Neutrophil (primary cell): ENCODE measurements around the gene RPS6KA2.
"Not testable (repeated sequence)": the region's sequence is repeated elsewhere in the genome, so short reads cannot be mapped to it uniquely, and the experiment has no call there.

ENCODE experiments used
- H3K27ac ChIP-seq: fragments of 200-600 bp; sonication (generic); 2 replicates; pipeline ENCODE4 v1.5.1; 2016; ENCODE audit warnings: mild to moderate bottlenecking, moderate library complexity
- H3K27me3 ChIP-seq: fragments of 200-600 bp; sonication (generic); 2 replicates; pipeline ENCODE4 v1.6.0; 2016; ENCODE audit warnings: mild to moderate bottlenecking
- H3K36me3 ChIP-seq: fragments of 200-600 bp; sonication (generic); 2 replicates; pipeline ENCODE4 v1.5.1; 2017
- H3K4me1 ChIP-seq, 2 experiments: fragments of 200-600 bp in 1 of 2; sonication (generic) in 1 of 2; 1 replicate in 1 of 2; 2 replicates in 1 of 2; pipeline versions ENCODE4 v1.5.1 to v1.6.1; 2013 to 2016; ENCODE audit warnings: low read depth in 1 of 2, low read length in 1 of 2, mild to moderate bottlenecking in 1 of 2, moderate library complexity in 1 of 2; ENCODE audit not compliant: control insufficient read depth in 1 of 2, insufficient read depth in 1 of 2
- H3K4me3 ChIP-seq, 2 experiments: fragments of 200-600 bp in 1 of 2; sonication (generic) in 1 of 2; 1 replicate in 1 of 2; 2 replicates in 1 of 2; pipeline ENCODE4 v1.5.1; 2013 to 2016; ENCODE audit warnings: low read depth in 1 of 2, low read length in 1 of 2, mild to moderate bottlenecking in 1 of 2, moderate library complexity in 1 of 2
- H3K9me3 ChIP-seq: fragments of 200-600 bp; sonication (generic); 2 replicates; pipeline ENCODE4 v1.5.1; 2016
- TF ChIP-seq, protein P1 (sequence below): fragments of 200-600 bp; sonication (generic); IDR thresholded peaks from 2 replicates; pipeline ENCODE4 v1.5.1; 2016; ENCODE audit warnings: antibody characterized with exemption

The RPS6KA2 gene

DNA sequence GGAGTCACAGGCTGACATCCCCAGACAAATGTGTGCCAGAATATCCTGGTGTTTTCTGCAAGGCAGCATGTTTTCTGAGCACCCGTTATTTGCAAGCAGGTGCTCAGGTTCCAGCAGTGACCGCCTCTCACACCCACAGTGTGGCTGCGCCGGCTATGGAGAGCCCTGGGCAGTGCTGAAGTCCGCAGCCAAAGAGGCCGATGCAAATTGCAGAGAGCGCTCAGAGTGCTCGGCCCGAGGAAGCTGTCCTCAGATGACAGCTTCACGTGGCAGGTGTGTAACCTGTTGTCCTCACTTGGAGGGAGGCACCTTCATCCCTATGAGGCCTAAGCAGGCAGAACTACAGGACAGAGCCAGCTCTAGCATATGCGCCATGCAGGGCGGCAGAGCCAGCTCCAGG is 220.9 kb downstream of the RPS6KA2 start:
- Histone ChIP-seq H3K36me3 (peaks cover 28% of the 10 kb centered on the region), H3K27ac (no peak overlapping the region), H3K4me3 (no peak overlapping the region), H3K4me1 (no peaks in the 10 kb centered on the region), H3K27me3 (no peaks in the 10 kb centered on the region), H3K9me3 (no peaks in the 10 kb centered on the region)
- TF ChIP-seq, protein P1, sequence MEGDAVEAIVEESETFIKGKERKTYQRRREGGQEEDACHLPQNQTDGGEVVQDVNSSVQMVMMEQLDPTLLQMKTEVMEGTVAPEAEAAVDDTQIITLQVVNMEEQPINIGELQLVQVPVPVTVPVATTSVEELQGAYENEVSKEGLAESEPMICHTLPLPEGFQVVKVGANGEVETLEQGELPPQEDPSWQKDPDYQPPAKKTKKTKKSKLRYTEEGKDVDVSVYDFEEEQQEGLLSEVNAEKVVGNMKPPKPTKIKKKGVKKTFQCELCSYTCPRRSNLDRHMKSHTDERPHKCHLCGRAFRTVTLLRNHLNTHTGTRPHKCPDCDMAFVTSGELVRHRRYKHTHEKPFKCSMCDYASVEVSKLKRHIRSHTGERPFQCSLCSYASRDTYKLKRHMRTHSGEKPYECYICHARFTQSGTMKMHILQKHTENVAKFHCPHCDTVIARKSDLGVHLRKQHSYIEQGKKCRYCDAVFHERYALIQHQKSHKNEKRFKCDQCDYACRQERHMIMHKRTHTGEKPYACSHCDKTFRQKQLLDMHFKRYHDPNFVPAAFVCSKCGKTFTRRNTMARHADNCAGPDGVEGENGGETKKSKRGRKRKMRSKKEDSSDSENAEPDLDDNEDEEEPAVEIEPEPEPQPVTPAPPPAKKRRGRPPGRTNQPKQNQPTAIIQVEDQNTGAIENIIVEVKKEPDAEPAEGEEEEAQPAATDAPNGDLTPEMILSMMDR: no peak

DNA sequence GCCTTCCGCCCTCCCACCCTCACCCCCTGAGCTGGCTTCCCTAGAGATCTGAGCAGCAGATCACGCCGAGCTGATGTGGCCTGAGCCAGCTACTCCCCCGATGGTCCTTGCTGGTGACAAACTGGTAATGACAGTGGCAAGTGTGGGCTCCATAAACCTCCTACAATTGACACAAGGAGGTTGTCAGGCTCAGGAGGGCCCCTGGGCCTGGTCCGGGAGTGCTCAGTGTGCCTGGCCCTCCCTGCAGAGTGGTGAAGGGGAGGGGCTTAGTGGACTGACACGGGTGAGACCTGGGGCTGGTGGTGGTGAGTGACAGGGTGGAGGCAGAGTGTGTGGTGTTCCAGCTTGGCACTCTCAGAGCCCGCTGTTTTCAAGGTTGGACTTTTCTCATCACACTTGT is 221.7 kb downstream of the RPS6KA2 start:
- TF ChIP-seq, protein P1: no peak
- Histone ChIP-seq H3K4me1 (peaks cover 0 to 6% of the 10 kb centered on the region in 2 experiments), H3K27me3 (no peaks in the 10 kb centered on the region)

DNA sequence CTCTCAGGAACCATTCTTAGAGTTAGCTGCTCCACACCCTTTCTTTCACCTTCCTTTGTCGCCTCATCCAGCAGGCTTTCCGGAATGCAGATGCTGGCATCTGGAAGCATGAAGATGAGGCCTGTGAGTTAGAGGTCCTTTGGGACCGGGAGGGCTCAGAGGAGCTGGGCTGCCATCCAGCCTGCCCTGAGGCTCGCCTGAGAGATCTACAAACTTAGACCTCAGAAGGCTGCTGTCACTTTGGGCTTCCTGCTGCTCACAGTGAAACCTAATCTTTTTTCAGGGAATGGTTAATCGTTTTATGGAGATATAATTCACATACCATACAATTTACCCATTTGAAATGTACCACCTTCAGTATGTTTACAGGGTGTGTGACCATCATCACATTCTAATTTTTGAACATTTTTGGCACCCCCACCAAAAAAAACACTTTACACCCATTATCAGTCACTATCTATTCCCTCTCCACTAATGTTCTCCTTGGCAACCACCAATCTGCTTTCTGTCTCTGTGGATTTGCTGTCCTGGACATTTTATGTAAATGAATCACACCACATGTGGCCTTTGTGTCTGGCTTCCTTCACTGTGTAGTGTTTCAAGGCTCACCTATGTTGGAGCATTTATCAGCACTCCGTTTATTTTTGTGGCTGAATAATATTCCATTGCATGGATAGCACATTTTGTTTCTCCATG is 224.3 kb downstream of the RPS6KA2 start:
- H3K36me3 ChIP-seq: no peaks in the 10 kb centered on the region
- no peak overlapping the region for H3K4me3 ChIP-seq
- TF ChIP-seq, protein P1: no peak
- peaks cover 0 to 6% of the 10 kb centered on the region in 2 experiments for H3K4me1 ChIP-seq
- no peak overlapping the region for H3K27ac ChIP-seq
- no peaks in the 10 kb centered on the region for H3K27me3 ChIP-seq
- no peaks in the 10 kb centered on the region for H3K9me3 ChIP-seq

More for the DNA sequence above, 221.7 kb downstream of the RPS6KA2 start:
- no peak overlapping the region for H3K4me3 ChIP-seq
- H3K36me3 ChIP-seq: peaks cover 20% of the 10 kb centered on the region
- H3K27ac ChIP-seq: no peak overlapping the region
- no peaks in the 10 kb centered on the region for H3K9me3 ChIP-seq

DNA sequence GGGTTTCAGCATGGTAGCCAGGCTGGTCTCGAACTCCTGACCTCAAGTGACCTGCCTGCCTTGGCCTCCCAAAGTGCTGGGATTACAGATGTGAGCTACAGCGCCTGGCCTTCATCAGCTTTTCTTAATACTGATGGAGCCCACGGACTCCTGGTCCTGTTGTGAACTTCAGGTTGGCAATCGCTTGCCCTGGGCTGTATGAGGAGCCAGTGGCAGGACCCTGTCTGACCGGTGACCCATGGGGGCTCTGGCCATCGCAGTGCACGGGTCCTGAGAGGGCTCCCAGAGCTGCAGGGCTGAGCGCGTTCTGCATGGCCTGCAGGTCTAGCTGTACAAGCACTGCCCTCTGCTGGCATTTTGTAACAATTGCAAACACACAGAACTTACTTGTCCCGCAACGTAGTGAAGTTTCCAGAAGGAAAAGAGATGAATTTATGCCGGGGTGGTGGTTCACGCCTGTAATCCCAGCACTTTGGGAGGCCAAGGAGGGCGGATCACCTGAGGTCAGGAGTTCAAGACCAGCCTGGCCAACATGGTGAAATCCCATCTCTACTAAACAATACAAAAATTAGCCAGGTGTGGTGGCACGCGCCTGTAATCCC is 226.3 kb downstream of the RPS6KA2 start:
- H3K36me3 ChIP-seq, H3K4me3 ChIP-seq, H3K9me3 ChIP-seq, H3K27me3 ChIP-seq, H3K27ac ChIP-seq, H3K4me1 ChIP-seq: not testable (repeated sequence)
- TF ChIP-seq, protein P1: peak; percentile 80

DNA sequence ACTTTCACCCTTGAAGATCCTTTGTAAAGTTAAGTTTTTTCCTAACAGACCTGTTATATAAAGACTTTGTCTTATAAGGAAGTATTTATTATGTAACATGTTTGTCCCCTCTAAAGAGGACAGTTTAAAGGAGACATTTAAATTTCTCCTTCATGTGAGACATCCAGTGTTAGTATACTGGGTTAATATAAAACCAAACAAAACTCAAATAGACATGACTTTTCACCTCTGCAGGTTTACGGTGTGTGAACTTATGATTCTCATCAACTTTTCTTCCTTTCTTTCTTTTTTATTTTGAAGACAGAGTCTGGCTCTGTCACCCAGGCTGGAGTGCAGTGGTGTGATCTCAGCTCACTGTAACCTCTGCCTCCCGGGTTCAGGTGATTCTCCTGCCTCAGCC is 226.9 kb downstream of the RPS6KA2 start:
- Histone ChIP-seq H3K36me3 (no peaks in the 10 kb centered on the region), H3K4me3 (no peak overlapping the region), H3K4me1 (peaks cover 0 to 6% of the 10 kb centered on the region in 2 experiments), H3K9me3 (no peaks in the 10 kb centered on the region), H3K27me3 (peaks cover 5% of the 10 kb centered on the region), H3K27ac (no peak overlapping the region)
- TF ChIP-seq, protein P1: no peak
